Activated T-helper 2 cell treated with anti-CD3 and anti-CD28 coated beads, Interferon-gamma antibody, Interleukin-2, Interleukin-4, amounts not matched to agents 10 μg/mL and 5 μg/mL and 100 μg/mL, durations not matched to agents 14 hours and 24 hours and 36 hours (primary cell): ENCODE data around the gene RNF26. TPM values are rescaled to one million over a fixed set of nuclear protein-coding genes. Genes with fewer than 3 reads are reported as not detected.

Source experiments
- DNase-seq: peaks from one replicate; pipeline ENCODE4 v3.0.0; 2021; ENCODE audit warnings: low spot score
- H3K27ac Mint-ChIP-seq: one replicate; pipeline ENCODE4 v1.8.0; 2021; ENCODE audit warnings: mixed read lengths
- H3K27me3 Mint-ChIP-seq: one replicate; pipeline ENCODE4 v1.8.0; 2021; ENCODE audit warnings: low read depth, mixed read lengths
- H3K36me3 Mint-ChIP-seq: one replicate; pipeline ENCODE4 v1.8.0; 2021; ENCODE audit warnings: low read depth, mixed read lengths
- H3K4me1 Mint-ChIP-seq: one replicate; pipeline ENCODE4 v1.8.0; 2021; ENCODE audit warnings: low read depth, mixed read lengths
- H3K4me3 Mint-ChIP-seq: one replicate; pipeline ENCODE4 v1.8.0; 2021; ENCODE audit warnings: low read depth, mild to moderate bottlenecking, moderate library complexity, mixed read lengths
- H3K9me3 Mint-ChIP-seq: one replicate; pipeline ENCODE4 v1.8.0; 2021; ENCODE audit warnings: mixed read lengths
- intact Hi-C: fragments of 100-400 bp; cut with micrococcal nuclease; formaldehyde crosslinking; loops from one replicate; pipeline ENCODE4 v1.15.1; 2023
- total RNA-seq: library from RNA; stranded (reverse); gene quantifications from 2 replicates; pipeline ENCODE4 v1.2.3, GENCODE V29; 2022

Gene RNF26
- total RNA-seq = 29.9 and 32.6 TPM in 2 replicates

DNA sequence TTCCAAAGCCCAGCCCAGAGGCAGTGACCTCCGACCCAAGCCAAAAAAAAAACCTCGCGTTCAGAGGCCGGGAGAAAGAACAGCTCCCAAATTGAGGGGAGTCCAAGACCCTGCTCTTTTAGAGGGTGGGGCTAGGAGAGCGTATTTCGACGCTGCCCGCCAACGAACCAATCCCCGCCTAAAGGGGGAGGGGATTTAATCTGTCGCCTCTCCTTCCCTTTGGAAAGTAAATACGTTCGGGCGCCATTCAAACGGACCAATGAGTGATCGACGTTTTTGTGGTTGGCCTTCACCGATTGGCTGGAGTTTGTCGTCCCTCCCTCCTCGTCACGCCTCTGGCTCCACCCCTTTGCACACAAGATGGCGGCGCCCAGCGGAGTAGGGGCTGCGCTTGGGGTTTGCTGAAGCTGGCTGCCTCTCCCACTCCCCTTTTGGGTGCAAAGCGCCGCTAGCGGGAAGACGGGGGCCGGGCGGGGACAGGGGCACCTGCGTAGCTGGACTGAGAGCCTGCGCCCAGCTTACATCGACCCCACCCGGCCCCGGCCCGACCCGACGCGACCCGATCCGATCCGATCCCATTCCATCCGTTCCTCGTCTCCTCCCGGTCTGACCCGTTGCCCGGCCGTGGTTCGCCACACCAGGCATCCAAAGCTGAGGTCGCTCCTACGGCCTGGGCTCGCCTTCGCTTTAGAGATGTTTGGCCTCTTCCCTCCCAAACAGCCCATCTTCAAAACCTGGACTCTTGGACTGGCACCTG, at the start of gene RNF26:
Gene RNF26, plus strand, starts transcription at position 354 of the 757 bp plus-strand sequence. CDS start 596 bp downstream, outside the sequence.
- Mint-ChIP-seq H3K36me3 (peaks cover 18% of the 10 kb centered on the region), H3K4me3 (peak within 1 kb of the TSS; percentile 100), H3K9me3 (no peaks in the 10 kb centered on the region), H3K27me3 (peaks cover 22% of the 10 kb centered on the region), H3K27ac (peak within 1 kb of the TSS; percentile 99), H3K4me1 (peaks cover 40% of the 10 kb centered on the region)
- DNase-seq = peak; percentile 93
- intact Hi-C loops = loop anchor here (1.0 to 5.0 kb wide), 4 partner anchors 14 to 267 kb away; partner anchors contain the start of gene VPS11

DNA sequence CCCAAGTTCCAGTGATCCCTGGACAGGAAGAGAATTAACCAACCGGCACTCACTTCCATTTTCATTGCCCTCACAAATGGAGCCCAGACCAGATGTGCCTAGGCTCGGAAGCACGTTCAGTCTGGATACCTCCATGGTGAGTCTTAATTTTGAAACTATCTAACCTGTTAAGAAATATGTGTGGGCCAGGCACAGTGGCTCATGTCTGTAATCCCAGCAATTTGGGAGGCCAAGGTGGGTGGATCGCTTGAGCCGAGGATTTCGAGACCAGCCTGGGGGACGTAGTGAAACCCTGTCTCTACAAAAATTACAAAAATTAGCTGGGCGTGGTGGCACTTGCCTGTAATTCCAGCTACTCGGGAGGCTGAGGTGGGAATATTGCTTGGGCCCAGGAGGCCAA, 48.9 kb upstream of the RNF26 start:
- no peak overlapping the region for H3K4me3 Mint-ChIP-seq
- intact Hi-C loops = loop anchor here (2.0 kb wide), 2 partner anchors 19 to 89 kb away; no protein-coding TSS in a partner anchor
- no peaks in the 10 kb centered on the region for H3K27me3 Mint-ChIP-seq
- peaks cover 57% of the 10 kb centered on the region for H3K36me3 Mint-ChIP-seq
- no peak for DNase-seq
- H3K9me3 Mint-ChIP-seq = no peaks in the 10 kb centered on the region
- no peak overlapping the region for H3K27ac Mint-ChIP-seq
- peaks cover 25% of the 10 kb centered on the region for H3K4me1 Mint-ChIP-seq

DNA sequence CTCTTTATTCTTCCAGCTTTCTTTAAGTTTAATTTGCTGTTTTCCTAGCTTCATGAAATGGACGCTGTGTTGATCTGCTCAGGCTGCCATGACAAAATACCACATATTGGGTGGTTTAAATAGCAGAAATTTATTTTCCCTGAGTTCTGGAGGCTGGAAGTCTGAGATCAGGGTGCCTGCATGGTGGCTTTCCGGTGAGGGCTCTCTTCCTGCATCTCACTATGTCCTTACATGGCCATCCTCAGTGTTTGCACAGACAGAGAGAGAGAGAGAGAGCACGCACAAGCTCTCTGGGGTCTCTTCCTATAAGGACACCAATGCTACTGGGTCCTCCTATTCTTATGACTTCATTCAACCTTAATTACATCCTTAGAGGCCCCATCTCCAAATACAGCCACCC, 46.1 kb upstream of the RNF26 start:
- DNase-seq = no peak
- peaks cover 67% of the 10 kb centered on the region for H3K36me3 Mint-ChIP-seq
- no peak overlapping the region for H3K27ac Mint-ChIP-seq
- no peak overlapping the region for H3K4me3 Mint-ChIP-seq
- no peaks in the 10 kb centered on the region for H3K27me3 Mint-ChIP-seq
- intact Hi-C loops = loop anchor here (2.0 kb wide), 1 partner anchor 15 kb away; no protein-coding TSS in a partner anchor
- H3K4me1 Mint-ChIP-seq = peaks cover 11% of the 10 kb centered on the region
- H3K9me3 Mint-ChIP-seq = no peaks in the 10 kb centered on the region

DNA sequence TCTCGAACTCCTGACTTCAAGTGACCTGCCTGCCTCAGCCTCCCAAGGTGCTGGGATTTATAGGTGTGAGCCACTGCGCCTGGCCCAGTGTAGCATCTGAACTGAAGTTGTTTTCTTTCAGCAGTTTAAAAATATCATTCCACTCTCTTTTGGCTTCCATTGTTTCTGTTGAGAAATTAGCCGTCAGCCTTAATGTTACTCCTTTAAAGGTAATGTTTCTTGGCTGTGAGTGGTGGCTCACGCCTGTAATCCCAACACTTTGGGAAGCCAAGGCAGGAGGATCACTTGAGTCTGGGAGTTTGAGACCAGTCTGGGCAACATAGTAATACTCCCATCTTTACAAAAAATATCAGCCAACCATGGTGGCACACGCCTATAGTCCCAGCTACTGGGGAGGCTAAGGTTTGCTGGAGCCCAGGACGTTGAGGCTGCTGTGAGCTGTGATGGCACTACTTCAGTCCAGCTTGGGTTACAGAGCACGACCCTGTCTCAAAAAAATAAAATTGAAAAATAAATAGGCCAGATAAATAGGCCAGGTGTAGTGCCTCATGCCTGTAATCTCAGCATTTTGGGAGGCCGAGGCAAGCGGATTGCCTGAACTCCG, 43.3 kb upstream of the RNF26 start:
- peaks cover 60% of the 10 kb centered on the region for H3K36me3 Mint-ChIP-seq
- no peak overlapping the region for H3K4me3 Mint-ChIP-seq
- H3K27ac Mint-ChIP-seq = no peak overlapping the region
- no peak for DNase-seq
- intact Hi-C loops = no loop called here
- H3K4me1 Mint-ChIP-seq = no peaks in the 10 kb centered on the region
- H3K9me3 Mint-ChIP-seq = no peaks in the 10 kb centered on the region
- H3K27me3 Mint-ChIP-seq = no peaks in the 10 kb centered on the region

DNA sequence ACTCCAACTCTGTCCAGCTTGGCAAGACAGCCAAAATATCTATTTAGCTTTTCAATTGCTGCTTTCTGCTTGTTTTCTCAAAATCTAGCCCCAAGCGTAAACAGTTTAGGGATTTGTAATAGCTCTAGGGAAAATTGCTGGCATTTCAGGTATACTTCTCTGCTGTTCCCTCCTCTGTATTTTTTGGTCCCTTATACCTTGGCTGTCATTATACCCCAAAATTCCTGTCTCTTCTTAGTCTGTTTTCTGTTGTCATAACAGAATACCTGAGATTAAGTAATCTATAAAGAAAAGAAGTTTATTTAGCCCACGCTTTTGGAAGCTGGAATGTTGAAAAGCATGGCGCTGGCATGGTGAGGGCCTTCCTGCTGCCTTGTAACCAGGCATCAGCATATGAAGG, 40.9 kb upstream of the RNF26 start:
- Mint-ChIP-seq H3K36me3 (peaks cover 57% of the 10 kb centered on the region), H3K4me3 (no peak overlapping the region), H3K9me3 (no peaks in the 10 kb centered on the region), H3K27ac (no peak overlapping the region), H3K4me1 (no peaks in the 10 kb centered on the region), H3K27me3 (no peaks in the 10 kb centered on the region)
- no peak for DNase-seq
- intact Hi-C loops = no loop called here

DNA sequence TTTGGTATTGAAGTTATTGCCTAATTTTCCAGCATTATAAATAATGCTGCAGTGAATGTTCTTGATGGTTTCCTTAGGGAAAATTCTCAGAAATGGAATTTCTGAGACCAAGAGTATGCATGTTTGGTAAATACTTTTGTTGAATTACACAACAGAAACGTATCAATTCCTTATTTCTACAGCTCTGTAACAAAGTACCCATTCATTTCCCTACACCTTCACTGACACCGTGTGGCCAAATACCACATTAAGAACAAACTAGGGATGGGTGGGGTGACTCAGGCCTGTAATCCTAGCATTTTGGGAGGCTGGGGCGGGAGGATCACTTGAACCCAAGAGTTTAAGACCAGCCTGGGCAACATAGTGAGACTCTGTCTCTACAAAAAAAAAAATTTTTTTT, 39.1 kb upstream of the RNF26 start:
- Mint-ChIP-seq H3K4me1 (no peaks in the 10 kb centered on the region), H3K27me3 (no peaks in the 10 kb centered on the region), H3K4me3 (no peak overlapping the region), H3K9me3 (no peaks in the 10 kb centered on the region), H3K36me3 (peaks cover 65% of the 10 kb centered on the region), H3K27ac (no peak overlapping the region)
- intact Hi-C loops = no loop called here
- no peak for DNase-seq

DNA sequence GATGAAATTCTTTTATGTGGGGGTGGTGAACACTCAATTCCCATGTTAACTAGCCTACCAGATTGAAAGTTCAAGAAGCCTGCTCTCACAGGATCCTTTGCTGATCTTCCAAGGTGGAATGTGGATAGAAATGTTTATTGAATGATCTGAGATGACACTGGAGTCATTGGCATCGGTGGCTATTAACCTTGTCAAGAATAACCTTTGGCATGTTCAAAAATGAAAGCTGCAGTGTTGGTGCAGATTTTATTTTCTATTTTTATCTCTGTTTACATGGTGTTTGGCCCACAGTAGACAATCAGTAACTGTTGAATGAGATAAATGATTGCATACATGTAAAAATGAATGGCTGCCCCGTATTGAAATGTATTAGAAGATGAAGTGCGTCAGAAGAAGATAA, 36.4 kb upstream of the RNF26 start:
- H3K4me3 Mint-ChIP-seq = no peak overlapping the region
- no peaks in the 10 kb centered on the region for H3K27me3 Mint-ChIP-seq
- H3K4me1 Mint-ChIP-seq = no peaks in the 10 kb centered on the region
- no peak for DNase-seq
- H3K36me3 Mint-ChIP-seq = peaks cover 72% of the 10 kb centered on the region
- no peak overlapping the region for H3K27ac Mint-ChIP-seq
- H3K9me3 Mint-ChIP-seq = no peaks in the 10 kb centered on the region
- intact Hi-C loops = no loop called here

DNA sequence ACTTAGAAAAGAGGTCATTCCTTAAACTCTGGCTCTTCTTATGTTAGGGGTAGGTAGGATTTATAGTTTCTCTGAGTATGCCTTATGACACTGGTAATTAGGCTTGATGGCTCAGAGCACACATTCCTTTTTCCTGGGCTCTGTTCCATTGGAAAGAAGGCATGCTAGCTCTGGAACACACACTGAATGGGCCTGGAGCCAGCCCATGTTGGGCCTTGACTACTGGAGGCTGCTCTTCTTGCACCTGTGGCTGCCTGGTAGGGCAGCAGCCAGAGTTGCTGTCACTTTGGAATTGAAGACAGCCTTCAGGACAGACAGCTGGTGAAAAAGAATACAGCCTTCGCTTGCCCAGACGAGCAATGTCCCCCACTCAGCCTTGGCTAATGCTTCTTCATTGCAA, 35.6 kb upstream of the RNF26 start:
- Mint-ChIP-seq H3K9me3 (no peaks in the 10 kb centered on the region), H3K36me3 (peaks cover 76% of the 10 kb centered on the region), H3K27ac (no peak overlapping the region), H3K4me1 (no peaks in the 10 kb centered on the region), H3K4me3 (no peak overlapping the region), H3K27me3 (no peaks in the 10 kb centered on the region)
- DNase-seq = no peak
- intact Hi-C loops = no loop called here

DNA sequence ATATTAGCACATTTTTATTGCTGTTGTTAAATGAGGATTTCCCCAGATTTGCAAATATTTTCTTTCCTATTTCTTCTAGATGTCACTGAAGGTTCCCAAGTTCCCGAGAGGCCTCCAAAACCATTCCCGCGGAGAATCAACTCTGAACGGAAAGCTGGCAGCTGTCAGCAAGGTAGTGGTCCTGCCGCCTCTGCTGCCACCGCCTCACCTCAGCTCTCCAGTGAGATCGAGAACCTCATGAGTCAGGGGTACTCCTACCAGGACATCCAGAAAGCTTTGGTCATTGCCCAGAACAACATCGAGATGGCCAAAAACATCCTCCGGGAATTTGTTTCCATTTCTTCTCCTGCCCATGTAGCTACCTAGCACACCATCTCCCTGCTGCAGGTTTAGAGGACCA, 34.9 kb upstream of the RNF26 start:
- H3K27ac Mint-ChIP-seq = no peak overlapping the region
- no peak overlapping the region for H3K4me3 Mint-ChIP-seq
- intact Hi-C loops = no loop called here
- no peaks in the 10 kb centered on the region for H3K9me3 Mint-ChIP-seq
- DNase-seq = no peak
- H3K4me1 Mint-ChIP-seq = no peaks in the 10 kb centered on the region
- H3K36me3 Mint-ChIP-seq = peaks cover 82% of the 10 kb centered on the region
- no peaks in the 10 kb centered on the region for H3K27me3 Mint-ChIP-seq

DNA sequence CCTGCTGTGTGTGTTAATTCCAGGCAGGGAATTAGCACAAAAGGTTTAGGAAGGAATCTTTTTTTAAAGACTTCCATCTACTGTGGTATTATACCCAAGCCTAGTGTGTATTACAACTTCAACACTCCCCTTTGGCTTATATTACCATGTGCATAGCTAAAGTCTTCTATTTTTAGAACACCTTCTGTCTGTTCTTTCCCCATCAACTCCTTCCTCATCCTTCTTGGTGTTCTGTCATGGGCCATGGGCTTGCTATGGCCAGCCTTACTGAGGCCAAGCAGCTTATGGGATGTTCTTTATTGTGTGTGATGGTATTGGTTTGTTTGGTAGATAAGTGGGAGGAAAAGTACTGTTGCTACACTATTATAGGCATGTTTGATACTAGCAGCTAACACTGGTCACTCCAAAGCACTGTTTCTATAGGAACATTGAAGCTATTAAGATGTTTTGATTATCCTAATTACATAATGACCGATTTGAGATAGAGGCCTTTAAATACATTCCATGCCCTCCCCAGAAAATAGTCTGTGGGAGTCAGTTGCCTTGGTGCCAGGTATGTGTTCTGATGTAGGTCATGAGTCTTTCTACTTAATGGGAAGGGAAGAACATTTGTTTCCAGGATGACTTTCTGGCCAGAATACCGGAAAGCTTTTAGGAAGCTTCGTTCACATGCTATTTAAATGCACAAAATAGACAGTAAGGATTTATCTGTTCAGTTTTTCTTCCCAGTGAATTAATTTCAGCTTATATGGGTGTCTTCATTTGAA, 33.9 kb upstream of the RNF26 start:
- DNase-seq = no peak
- peaks cover 89% of the 10 kb centered on the region for H3K36me3 Mint-ChIP-seq
- H3K4me3 Mint-ChIP-seq = no peak overlapping the region
- peaks cover 5% of the 10 kb centered on the region for H3K4me1 Mint-ChIP-seq
- no peaks in the 10 kb centered on the region for H3K9me3 Mint-ChIP-seq
- intact Hi-C loops = no loop called here
- no peak overlapping the region for H3K27ac Mint-ChIP-seq
- no peaks in the 10 kb centered on the region for H3K27me3 Mint-ChIP-seq

DNA sequence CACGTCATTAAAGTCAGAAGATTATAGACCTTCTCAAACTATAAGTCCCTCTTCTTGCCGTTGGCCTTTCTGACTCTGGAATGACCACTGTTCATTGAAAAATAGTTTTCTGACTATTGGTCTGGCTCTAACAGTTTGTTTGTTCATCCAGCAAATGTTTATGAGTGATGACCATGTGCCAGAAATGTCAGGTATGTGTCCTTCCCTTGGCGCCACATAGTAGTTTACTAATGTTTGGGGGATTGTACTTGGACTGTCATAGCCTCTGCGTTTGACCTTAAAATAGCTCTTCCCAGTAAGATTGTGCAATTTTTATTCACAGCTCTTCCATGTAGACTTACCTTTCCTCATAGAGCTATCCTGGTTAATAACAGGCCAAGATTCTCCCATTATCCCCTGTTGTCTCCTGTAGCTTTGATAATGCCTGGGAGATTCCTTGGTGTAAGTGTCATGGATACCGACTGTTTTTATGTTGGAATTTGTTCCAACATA, 31.1 kb upstream of the RNF26 start:
- Mint-ChIP-seq H3K36me3 (peaks cover 75% of the 10 kb centered on the region), H3K27me3 (no peaks in the 10 kb centered on the region)
- no peak for DNase-seq

DNA sequence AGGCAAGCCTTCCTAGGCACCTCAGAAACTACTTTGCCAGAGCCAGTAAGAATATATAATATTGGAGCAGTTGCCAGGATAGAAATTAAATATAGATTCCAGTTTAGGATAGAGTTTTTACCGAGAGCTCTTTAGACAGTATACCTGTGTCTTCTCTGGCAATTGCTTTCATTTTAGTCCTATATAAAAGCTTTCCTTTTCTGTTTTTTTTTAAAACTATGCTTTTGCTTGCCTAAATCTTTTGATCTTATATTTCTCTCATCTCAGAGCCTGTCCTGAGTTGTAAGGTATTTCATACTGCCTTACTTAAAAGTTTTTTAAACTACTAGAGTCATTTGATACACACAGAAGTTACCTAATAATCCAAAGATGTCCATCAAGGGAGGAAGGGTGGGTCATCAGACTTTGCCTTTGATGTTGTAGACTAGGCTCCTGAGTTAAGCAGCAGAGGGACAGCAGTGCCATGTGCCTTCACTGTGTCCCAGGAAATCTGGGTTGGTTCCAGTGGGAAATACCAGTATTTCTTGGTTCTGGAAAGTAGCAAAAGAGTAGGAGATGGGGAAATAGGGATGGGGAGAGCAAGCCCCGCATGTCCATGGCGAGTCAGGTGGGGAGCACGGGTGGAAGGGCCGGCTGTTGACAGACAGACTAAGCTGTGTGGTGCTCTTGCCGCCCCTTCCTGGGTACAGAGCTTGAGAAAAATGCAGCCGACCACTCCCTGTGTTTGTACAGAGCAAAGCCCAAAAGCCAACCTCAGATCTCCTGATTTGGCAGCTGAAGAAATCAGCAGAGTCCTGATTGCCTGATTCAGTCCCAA, 28.6 kb upstream of the RNF26 start:
- intact Hi-C loops = loop anchor here (2.0 kb wide), 1 partner anchor 43 kb away; no protein-coding TSS in a partner anchor
- no peaks in the 10 kb centered on the region for H3K9me3 Mint-ChIP-seq
- peaks cover 51% of the 10 kb centered on the region for H3K36me3 Mint-ChIP-seq
- H3K27me3 Mint-ChIP-seq = no peaks in the 10 kb centered on the region
- H3K27ac Mint-ChIP-seq = peak overlapping the region; percentile 92
- no peak for DNase-seq
- H3K4me3 Mint-ChIP-seq = no peak overlapping the region
- peaks cover 24% of the 10 kb centered on the region for H3K4me1 Mint-ChIP-seq

More for the DNA sequence above, 31.1 kb upstream of the RNF26 start:
- intact Hi-C loops = loop anchor here (2.0 kb wide), 1 partner anchor 14 kb away; no protein-coding TSS in a partner anchor
- H3K9me3 Mint-ChIP-seq = no peaks in the 10 kb centered on the region
- peaks cover 24% of the 10 kb centered on the region for H3K4me1 Mint-ChIP-seq
- no peak overlapping the region for H3K27ac Mint-ChIP-seq
- no peak overlapping the region for H3K4me3 Mint-ChIP-seq
